K562 (cell line): Measurements from ENCODE around the gene ALDOB. TPM values are rescaled to one million over a fixed set of nuclear protein-coding genes. Genes with fewer than 3 reads are reported as not detected.

Experiments
- ARID3A ChIP-seq: IDR thresholded peaks from 2 replicates; pipeline ENCODE4 v1.6.1; 2012; ENCODE audit warnings: low read depth, low read length, improper control_type of control experiment, borderline replicate concordance
- BRD9 ChIP-seq: fragments of 450-650 bp; IDR thresholded peaks from 2 replicates; pipeline ENCODE4 v1.6.1; 2018; ENCODE audit warnings: low read depth; ENCODE audit not compliant: partially characterized antibody
- DNMT1 ChIP-seq: fragments of 450-650 bp; IDR thresholded peaks from 2 replicates; pipeline ENCODE4 v1.6.1; 2016; ENCODE audit warnings: antibody characterized with exemption, mild to moderate bottlenecking
- EGR1 ChIP-seq: fragments of 450-650 bp; conservative IDR thresholded peaks from 2 replicates; pipeline ENCODE4 v1.6.1; 2017; ENCODE audit warnings: mild to moderate bottlenecking
- ELF1 ChIP-seq: fragments of 200-800 bp; sonication (Bioruptor generic); IDR thresholded peaks from 2 replicates; pipeline ENCODE4 v1.6.1; 2016; ENCODE audit warnings: missing genetic modification characterization, missing compliant biosample characterization
- FOXJ3 ChIP-seq: sonication (generic); formaldehyde crosslinking; IDR thresholded peaks from 2 replicates; pipeline ENCODE4 v1.4.0; 2020; ENCODE audit warnings: mild to moderate bottlenecking, missing genetic modification reagents
- FOXK2 ChIP-seq, 2 experiments: fragments of 450-650 bp; IDR thresholded peaks in 1 of 2; conservative IDR thresholded peaks in 1 of 2; 2 replicates each; pipeline ENCODE4 v1.6.1; 2016; ENCODE audit warnings: low read depth in 2 of 2, mild to moderate bottlenecking in 1 of 2
- HMGN3 ChIP-seq: IDR thresholded peaks from 2 replicates; pipeline ENCODE4 v1.6.1; 2011; ENCODE audit warnings: borderline replicate concordance, low read depth, mild to moderate bottlenecking, mixed read lengths, low read length; ENCODE audit not compliant: insufficient read length; ENCODE audit errors: extremely low read depth
- JUND ChIP-seq, 2 experiments: IDR thresholded peaks; 2 replicates in 1 of 2; 3 replicates in 1 of 2; pipeline ENCODE4 v1.6.1; 2011; ENCODE audit warnings: borderline replicate concordance in 2 of 2, low read depth in 2 of 2, low read length in 2 of 2, improper control_type of control experiment in 1 of 2, missing biosample characterization in 1 of 2, missing genetic modification characterization in 1 of 2, missing genetic modification reagents in 1 of 2
- LCOR ChIP-seq: sonication (generic); formaldehyde crosslinking; IDR thresholded peaks from 2 replicates; pipeline ENCODE4 v1.8.0; 2022; ENCODE audit warnings: mild to moderate bottlenecking, missing genetic modification reagents
- NEUROD1 ChIP-seq: fragments of 150-350 bp; IDR thresholded peaks from 2 replicates; pipeline ENCODE4 v1.6.1; 2014; ENCODE audit warnings: borderline replicate concordance, low read length, low read depth; ENCODE audit not compliant: partially characterized antibody
- NKRF ChIP-seq: fragments of 450-650 bp; IDR thresholded peaks from 2 replicates; pipeline ENCODE4 v1.6.1; 2016; ENCODE audit warnings: borderline replicate concordance
- POLR2A ChIP-seq: fragments of 450-650 bp; conservative IDR thresholded peaks from 2 replicates; pipeline ENCODE4 v1.6.1; 2016
- SMAD4 ChIP-seq: fragments of 250-450 bp; sonication (Bioruptor Pico); conservative IDR thresholded peaks from 2 replicates; pipeline ENCODE4 v1.8.0; 2021; ENCODE audit warnings: inconsistent platforms, mild to moderate bottlenecking, moderate library complexity
- TSHZ1 ChIP-seq: fragments of 250-450 bp; sonication (Bioruptor Pico); IDR thresholded peaks from 2 replicates; pipeline ENCODE4 v1.4.0; 2020; ENCODE audit warnings: mild to moderate bottlenecking, moderate library complexity
- ZBED1 ChIP-seq: IDR thresholded peaks from 2 replicates; pipeline ENCODE4 v1.6.1; 2014
- ZNF639 ChIP-seq, 2 experiments: fragments of 200-800 bp in 1 of 2; sonication (Bioruptor generic) in 1 of 2; sonication (generic) in 1 of 2; formaldehyde crosslinking in 1 of 2; IDR thresholded peaks in 1 of 2; conservative IDR thresholded peaks in 1 of 2; 2 replicates each; pipeline versions ENCODE4 v1.5.0 to v1.6.1; 2016 to 2020; ENCODE audit warnings: missing compliant biosample characterization in 1 of 2, missing genetic modification characterization in 1 of 2, missing genetic modification reagents in 1 of 2
- ZSCAN29 ChIP-seq: fragments of 450-650 bp; IDR thresholded peaks from 2 replicates; pipeline ENCODE4 v1.6.1; 2017
- polyA plus RNA-seq, 8 experiments: library from polyadenylated mRNA; depleted of rRNA in 4 of 8; stranded (reverse) in 5 of 8; unstranded in 3 of 8; fragments of >200 nt; fragmentation: Nextera tagmentation in 2 of 8; fragmentation: Illumina TruSeq in 1 of 8; extraction: Ambion mirVana in 2 of 8; extraction: Trizol in 1 of 8; gene quantifications; 2 replicates each; pipeline versions ENCODE4 v1.2.1 to v1.2.3, GENCODE V29; 2011 to 2014; ENCODE audit warnings: inconsistent platforms in 1 of 8, missing spikeins in 1 of 8
- total RNA-seq, 7 experiments: library from RNA; depleted of rRNA in 6 of 7; stranded (reverse); fragments of >200 nt in 6 of 7; fragmentation: Illumina TruSeq in 2 of 7; extraction: Trizol in 2 of 7; gene quantifications; 2 replicates each; pipeline versions ENCODE4 v1.2.1 to v1.2.3, GENCODE V29; 2011 to 2021; ENCODE audit warnings: low replicate concordance in 1 of 7

Gene ALDOB
- total and polyA plus RNA-seq, 9 of the 15 experiments (the other 6 are each of a cell fraction or from before 2014, with no cell fraction given): 0.80 TPM; not detected in 8

- TF ChIP-seq LCOR (no peak), FOXJ3 (CRISPR knock-in tag) (no peak), ELF1 (tag) (peak; percentile 87), ZSCAN29 (no peak), EGR1 (peak; percentile 95), SMAD4 (no peak), ZBED1 (no peak), FOXK2 (conservative IDR thresholded peaks at IDR 0.05 in 1 of 2, IDR thresholded peaks at IDR 0.05 in 1 of 2; ENCODE audit: low read depth in 2 of 2) (peak; percentile 14 to 63; a peak in 2 of 4 replicates), DNMT1 (no peak), NEUROD1 (peak; percentile 66), ZNF639 (CRISPR knock-in tag; conservative IDR thresholded peaks at IDR 0.05 in 1 of 2, IDR thresholded peaks at IDR 0.05 in 1 of 2) (0 out of 4 replicates have a peak, but pooled peaks of 1 of the 2 experiments have one; percentile 43), JUND (IDR thresholded peaks at IDR 0.05; ENCODE audit: borderline replicate concordance, low read depth, low read length) (peak; percentile 73), JUND (tag; IDR thresholded peaks at IDR 0.05; ENCODE audit: borderline replicate concordance, low read depth, low read length) (no peak; the same call in 2 of the 3 replicates), NKRF (peak; percentile 75; the same call in 1 of the 2 replicates), TSHZ1 (CRISPR knock-in tag) (no peak), ARID3A (no peak), HMGN3 (no peak), POLR2A (peak; percentile 98), BRD9 (peak; percentile 56)
Observed at GRCh38 chr9:101398068-101398929, 37.3 kb downstream of the ALDOB start, which contains the start of the genes MRPL50 and ZNF189 (continued).
